HL-60 (cell line): ENCODE data around the gene ZSCAN5A.
A peak's percentile ranks its signal among the peaks of the same experiment; 100 is the strongest.

Experiments used
- DNase-seq, 2 experiments: peaks; one replicate each; pipeline ENCODE4 v3.0.0-alpha.2; 2010 to 2020; ENCODE audit warnings: low read depth in 1 of 2, low spot score in 1 of 2
- H3K27ac ChIP-seq: fragments of 250-450 bp; sonication (Bioruptor Pico); replicated peaks from 2 replicates; pipeline ENCODE4 v1.5.1; 2020; ENCODE audit warnings: mild to moderate bottlenecking, moderate library complexity
- H3K27me3 ChIP-seq: fragments of 250-450 bp; sonication (Bioruptor Pico); 2 replicates; pipeline ENCODE4 v1.5.1; 2021; ENCODE audit warnings: mild to moderate bottlenecking, moderate library complexity; ENCODE audit not compliant: insufficient read depth, poor library complexity, severe bottlenecking
- H3K4me3 ChIP-seq: replicated peaks from 2 replicates; pipeline ENCODE4 v1.5.1; 2011; ENCODE audit warnings: mild to moderate bottlenecking, control low read depth, low read length; ENCODE audit not compliant: insufficient read depth
- GABPA ChIP-seq: IDR thresholded peaks from 2 replicates; pipeline ENCODE4 v1.6.1; 2012; ENCODE audit warnings: low read depth
- POLR2AphosphoS5 ChIP-seq: IDR thresholded peaks from 2 replicates; pipeline ENCODE4 v1.6.1; 2012; ENCODE audit warnings: low read depth
- REST ChIP-seq: IDR thresholded peaks from 2 replicates; pipeline ENCODE4 v1.6.1; 2012; ENCODE audit warnings: low read depth; ENCODE audit not compliant: insufficient replicate concordance
- SPI1 ChIP-seq: IDR thresholded peaks from 2 replicates; pipeline ENCODE4 v1.6.1; 2012; ENCODE audit warnings: low read depth, mild to moderate bottlenecking, borderline replicate concordance
- TF ChIP-seq, protein P1 (sequence below): IDR thresholded peaks from one replicate; pipeline ENCODE4 v1.5.1; 2011; ENCODE audit warnings: low read length, control low read depth, inconsistent platforms; ENCODE audit not compliant: insufficient read depth

The ZSCAN5A gene

DNA sequence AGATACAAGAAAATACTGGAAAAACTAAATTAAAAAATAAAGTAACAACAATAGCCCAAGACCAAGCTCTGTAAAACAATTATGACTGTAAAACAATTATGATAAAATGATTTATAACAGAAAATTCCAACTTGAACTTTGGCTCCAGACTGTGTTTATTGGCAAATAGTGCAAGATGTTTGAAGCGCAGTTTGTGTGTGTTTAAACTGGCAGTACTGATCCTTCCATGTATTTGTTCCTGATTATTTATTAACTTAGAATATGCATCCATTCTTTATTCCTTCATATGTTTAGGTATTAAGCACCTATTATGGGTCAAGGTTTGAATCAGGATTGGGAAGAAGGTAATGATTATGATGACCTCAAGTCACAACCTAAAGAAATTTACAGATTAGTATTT lies 40.9 kb upstream of the ZSCAN5A start:
- H3K4me3 ChIP-seq: no peak overlapping the region
- H3K27me3 ChIP-seq: no peaks in the 10 kb centered on the region
- no peak for TF ChIP-seq SPI1
- TF ChIP-seq, protein P1, sequence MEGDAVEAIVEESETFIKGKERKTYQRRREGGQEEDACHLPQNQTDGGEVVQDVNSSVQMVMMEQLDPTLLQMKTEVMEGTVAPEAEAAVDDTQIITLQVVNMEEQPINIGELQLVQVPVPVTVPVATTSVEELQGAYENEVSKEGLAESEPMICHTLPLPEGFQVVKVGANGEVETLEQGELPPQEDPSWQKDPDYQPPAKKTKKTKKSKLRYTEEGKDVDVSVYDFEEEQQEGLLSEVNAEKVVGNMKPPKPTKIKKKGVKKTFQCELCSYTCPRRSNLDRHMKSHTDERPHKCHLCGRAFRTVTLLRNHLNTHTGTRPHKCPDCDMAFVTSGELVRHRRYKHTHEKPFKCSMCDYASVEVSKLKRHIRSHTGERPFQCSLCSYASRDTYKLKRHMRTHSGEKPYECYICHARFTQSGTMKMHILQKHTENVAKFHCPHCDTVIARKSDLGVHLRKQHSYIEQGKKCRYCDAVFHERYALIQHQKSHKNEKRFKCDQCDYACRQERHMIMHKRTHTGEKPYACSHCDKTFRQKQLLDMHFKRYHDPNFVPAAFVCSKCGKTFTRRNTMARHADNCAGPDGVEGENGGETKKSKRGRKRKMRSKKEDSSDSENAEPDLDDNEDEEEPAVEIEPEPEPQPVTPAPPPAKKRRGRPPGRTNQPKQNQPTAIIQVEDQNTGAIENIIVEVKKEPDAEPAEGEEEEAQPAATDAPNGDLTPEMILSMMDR: no peak
- no peak for TF ChIP-seq GABPA
- TF ChIP-seq REST: no peak
- TF ChIP-seq POLR2AphosphoS5: no peak
- no peak overlapping the region for H3K27ac ChIP-seq
- DNase-seq: no peak

DNA sequence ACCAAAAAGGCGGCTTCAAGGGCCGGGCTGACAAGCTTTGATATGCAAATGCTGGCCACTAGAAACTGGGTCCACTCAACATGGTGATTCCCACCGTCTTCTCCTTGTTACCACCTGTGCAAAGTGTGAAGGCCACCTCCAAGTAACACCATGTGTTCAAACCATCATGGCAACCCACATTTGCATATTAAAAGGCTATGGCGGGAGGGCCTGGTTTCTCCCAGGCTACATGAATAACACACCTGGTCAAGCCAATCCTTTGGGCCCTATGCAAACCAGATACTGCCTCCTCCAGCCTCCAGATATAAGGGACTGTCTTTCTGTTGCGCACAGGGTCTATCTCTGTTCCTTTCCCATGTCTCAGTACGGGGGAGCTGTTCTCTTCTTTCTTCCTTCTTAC lies 36.6 kb upstream of the ZSCAN5A start:
- H3K27ac ChIP-seq: no peak overlapping the region
- no peak for DNase-seq
- H3K4me3 ChIP-seq: no peak overlapping the region
- no peaks in the 10 kb centered on the region for H3K27me3 ChIP-seq
- TF ChIP-seq GABPA: no peak
- TF ChIP-seq SPI1: no peak
- no peak for TF ChIP-seq POLR2AphosphoS5
- TF ChIP-seq, protein P1: no peak
- TF ChIP-seq REST: no peak

DNA sequence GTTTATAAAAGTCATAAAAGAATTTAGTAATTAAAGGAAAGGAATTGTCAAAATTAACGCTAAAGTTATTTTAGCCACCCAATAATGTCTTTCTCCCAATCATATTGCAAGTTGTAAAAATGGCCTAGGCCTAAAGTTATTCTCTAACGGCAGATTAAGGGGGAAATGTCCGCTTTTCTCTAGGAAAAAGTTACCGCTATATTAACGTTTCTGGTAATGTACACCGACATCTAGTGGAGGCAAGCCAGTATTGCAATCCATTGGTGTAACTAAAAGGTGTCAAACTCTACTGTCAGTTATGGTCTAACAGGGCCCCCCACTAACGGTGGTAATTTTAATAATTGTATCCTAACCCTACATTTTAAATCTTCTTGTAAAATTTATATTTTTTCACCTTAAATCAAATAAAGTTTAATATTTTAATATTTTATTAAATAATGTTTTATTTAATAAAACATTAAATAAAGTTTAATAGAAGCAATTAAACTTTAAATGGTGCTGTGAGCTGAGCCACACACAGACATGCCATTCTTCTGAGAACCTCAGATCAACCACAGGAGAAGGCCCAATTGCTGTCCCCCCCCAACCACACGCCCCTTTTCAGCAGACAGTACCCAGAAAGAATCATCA lies 35.9 kb upstream of the ZSCAN5A start:
- DNase-seq: peak; percentile 13 to 58
- no peak for TF ChIP-seq SPI1
- TF ChIP-seq, protein P1: peak; percentile 65
- no peak for TF ChIP-seq POLR2AphosphoS5
- no peak overlapping the region for H3K4me3 ChIP-seq

DNA sequence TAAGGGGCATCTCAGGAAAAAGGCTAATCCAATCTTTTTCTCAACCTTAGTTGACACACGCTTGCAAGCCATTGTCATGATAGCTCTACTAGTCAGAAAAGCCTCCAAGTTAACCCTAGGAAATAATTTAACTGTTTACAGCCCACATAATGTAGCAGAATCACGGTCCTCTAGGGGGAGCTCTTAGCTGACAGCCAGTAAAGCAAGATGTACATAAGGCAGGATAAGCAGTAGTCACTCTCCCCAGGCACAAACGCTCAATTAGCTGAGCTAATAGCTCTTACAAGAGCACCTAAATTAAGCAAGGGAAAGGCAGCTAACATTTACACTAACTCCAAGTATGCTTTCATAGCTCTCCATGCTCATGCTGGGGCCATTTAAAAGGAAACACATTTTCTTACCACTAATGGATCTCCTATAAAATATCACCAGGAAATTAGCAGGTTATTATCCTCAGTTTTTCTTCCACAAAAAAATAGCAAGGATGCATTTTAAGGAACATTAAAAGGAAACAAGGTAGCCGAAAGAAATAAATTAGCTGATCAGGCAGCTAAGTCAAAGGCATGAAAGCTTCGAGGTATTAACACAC lies 33.7 kb upstream of the ZSCAN5A start:
- no peak overlapping the region for H3K4me3 ChIP-seq
- H3K27ac ChIP-seq: no peak overlapping the region
- DNase-seq: peak in 1 of 2 experiments; percentile 25
- H3K27me3 ChIP-seq: no peaks in the 10 kb centered on the region
- TF ChIP-seq, protein P1: peak; percentile 10
- no peak for TF ChIP-seq REST

More for the DNA sequence above, 35.9 kb upstream of the ZSCAN5A start:
- Histone ChIP-seq H3K27me3 (no peaks in the 10 kb centered on the region), H3K27ac (no peak overlapping the region)
